ENCODE data around the gene ZBED5.
A peak's percentile ranks its signal among the peaks of the same experiment; 100 is the strongest.
"Not testable (repeated sequence)": the region's sequence is repeated elsewhere in the genome, so short reads cannot be mapped to it uniquely, and the experiment has no call there.

The ZBED5 gene

DNA sequence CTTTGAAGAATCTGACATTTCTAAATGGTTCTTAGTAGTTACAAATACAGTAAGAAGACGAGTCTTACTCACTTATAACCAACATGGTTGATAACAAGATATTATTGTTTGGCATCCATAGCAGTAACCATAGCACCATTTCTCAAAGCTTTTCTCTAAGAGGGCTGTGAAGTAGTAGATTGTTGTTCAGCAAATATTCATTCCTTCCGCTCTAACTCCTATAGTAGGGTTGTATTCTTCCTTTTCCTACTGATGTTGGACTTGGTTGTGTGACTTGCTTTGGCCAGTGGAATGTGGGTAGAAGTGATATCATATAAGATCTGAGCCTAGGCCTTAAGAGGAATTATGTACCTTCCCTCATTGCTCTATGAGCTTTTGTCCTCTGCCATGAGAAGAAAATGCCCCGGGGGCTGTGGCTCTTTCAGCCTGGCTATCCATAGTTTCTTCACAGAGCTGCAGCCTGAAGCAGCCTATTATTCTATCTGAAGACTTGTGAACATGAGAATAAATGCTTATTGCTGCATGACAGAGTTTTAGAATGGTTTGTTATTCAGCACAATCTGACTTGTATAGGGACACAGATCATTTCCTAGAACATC lies 28.9 kb upstream of the ZBED5 start:
- CTCF ChIA-PET = interaction anchor here (0.7 kb wide), 1 partner anchor 27 kb away, joined by 3 read pairs; no protein-coding TSS in a partner anchor
- DNase-seq (ENCODE audit: extremely low spot score) = no peak
- TF ChIP-seq ELF4 (IDR thresholded peaks at IDR 0.05) (no peak), ARNT (IDR thresholded peaks at IDR 0.05) (no peak), SUZ12 (IDR thresholded peaks at IDR 0.05) (no peak), TARDBP (IDR thresholded peaks at IDR 0.05) (no peak), SP1 (IDR thresholded peaks at IDR 0.05) (no peak), ZNF384 (IDR thresholded peaks at IDR 0.05) (no peak), FOXM1 (IDR thresholded peaks at IDR 0.05; ENCODE audit: borderline replicate concordance) (no peak), L3MBTL2 (conservative IDR thresholded peaks at IDR 0.05) (no peak), FOXK2 (IDR thresholded peaks at IDR 0.05) (no peak), CTBP1 (IDR thresholded peaks at IDR 0.05; ENCODE audit: borderline replicate concordance) (no peak), HDGF (IDR thresholded peaks at IDR 0.05; ENCODE audit: borderline replicate concordance) (no peak)
- TF ChIP-seq, protein P1, sequence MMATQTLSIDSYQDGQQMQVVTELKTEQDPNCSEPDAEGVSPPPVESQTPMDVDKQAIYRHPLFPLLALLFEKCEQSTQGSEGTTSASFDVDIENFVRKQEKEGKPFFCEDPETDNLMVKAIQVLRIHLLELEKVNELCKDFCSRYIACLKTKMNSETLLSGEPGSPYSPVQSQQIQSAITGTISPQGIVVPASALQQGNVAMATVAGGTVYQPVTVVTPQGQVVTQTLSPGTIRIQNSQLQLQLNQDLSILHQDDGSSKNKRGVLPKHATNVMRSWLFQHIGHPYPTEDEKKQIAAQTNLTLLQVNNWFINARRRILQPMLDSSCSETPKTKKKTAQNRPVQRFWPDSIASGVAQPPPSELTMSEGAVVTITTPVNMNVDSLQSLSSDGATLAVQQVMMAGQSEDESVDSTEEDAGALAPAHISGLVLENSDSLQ (IDR thresholded peaks at IDR 0.05) = no peak
- POLR2A ChIA-PET = interaction anchor here (0.7 kb wide), 1 partner anchor 29 kb away, joined by 3 read pairs; the partner anchor contains the start of gene ZBED5

DNA sequence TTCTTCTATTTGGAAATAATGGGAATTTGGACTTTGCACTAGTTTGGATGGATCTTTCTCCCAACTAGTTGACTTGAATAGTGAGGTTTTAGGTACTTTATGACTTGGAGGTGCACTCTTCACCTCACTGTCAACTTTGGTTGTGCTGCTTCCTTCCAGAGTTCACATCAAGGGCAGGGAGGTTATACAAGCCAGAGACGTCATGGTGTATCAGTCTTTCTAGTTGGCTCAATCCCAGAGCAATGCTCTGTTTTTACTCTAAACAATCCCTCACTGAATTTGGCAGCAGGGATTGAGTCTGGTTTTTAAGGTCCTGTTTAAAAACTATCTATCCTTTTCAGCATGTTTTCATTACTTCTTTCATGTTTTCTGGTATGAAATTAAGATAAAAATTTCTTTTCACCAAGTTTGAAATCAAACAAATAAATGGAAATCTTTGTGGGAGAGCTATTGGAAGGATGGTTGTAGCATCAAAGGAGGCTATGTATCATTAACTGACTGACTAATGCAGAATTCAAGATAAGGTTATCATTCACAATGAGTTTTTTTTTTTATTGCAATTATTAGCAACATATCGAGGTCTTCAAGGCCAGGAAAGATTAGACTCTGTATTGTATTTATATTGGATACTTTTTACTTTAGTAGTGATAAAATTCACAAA lies 28.0 kb upstream of the ZBED5 start:
- ChIA-PET CTCF (no interaction called here), POLR2A (interaction anchor here (0.7 kb wide), 1 partner anchor 28 kb away, joined by 3 read pairs; the partner anchor contains the start of gene ZBED5)
- DNase-seq (ENCODE audit: extremely low spot score) = no peak
- no peak for TF ChIP-seq ELF4 (IDR thresholded peaks at IDR 0.05)
- TF ChIP-seq FOXA1 (IDR thresholded peaks at IDR 0.05) = no peak
- no peak for TF ChIP-seq CTBP1 (IDR thresholded peaks at IDR 0.05; ENCODE audit: borderline replicate concordance)
- TF ChIP-seq SP1 (IDR thresholded peaks at IDR 0.05) = no peak
- no peak for TF ChIP-seq FOXK2 (IDR thresholded peaks at IDR 0.05)
- TF ChIP-seq ZNF384 (IDR thresholded peaks at IDR 0.05) = no peak
- TF ChIP-seq, protein P1 (IDR thresholded peaks at IDR 0.05) = no peak
- no peak for TF ChIP-seq TARDBP (IDR thresholded peaks at IDR 0.05)
- TF ChIP-seq HDGF (IDR thresholded peaks at IDR 0.05; ENCODE audit: borderline replicate concordance) = no peak
- TF ChIP-seq LEF1 (IDR thresholded peaks at IDR 0.05; ENCODE audit: borderline replicate concordance) = no peak
- no peak for TF ChIP-seq SUZ12 (IDR thresholded peaks at IDR 0.05)
- no peak for TF ChIP-seq NFRKB (IDR thresholded peaks at IDR 0.05)
- TF ChIP-seq FOXM1 (IDR thresholded peaks at IDR 0.05; ENCODE audit: borderline replicate concordance) = no peak
- no peak for TF ChIP-seq L3MBTL2 (conservative IDR thresholded peaks at IDR 0.05)
- TF ChIP-seq ARNT (IDR thresholded peaks at IDR 0.05) = no peak
- no peak for TF ChIP-seq BHLHE40 (IDR thresholded peaks at IDR 0.05; ENCODE audit: borderline replicate concordance)

DNA sequence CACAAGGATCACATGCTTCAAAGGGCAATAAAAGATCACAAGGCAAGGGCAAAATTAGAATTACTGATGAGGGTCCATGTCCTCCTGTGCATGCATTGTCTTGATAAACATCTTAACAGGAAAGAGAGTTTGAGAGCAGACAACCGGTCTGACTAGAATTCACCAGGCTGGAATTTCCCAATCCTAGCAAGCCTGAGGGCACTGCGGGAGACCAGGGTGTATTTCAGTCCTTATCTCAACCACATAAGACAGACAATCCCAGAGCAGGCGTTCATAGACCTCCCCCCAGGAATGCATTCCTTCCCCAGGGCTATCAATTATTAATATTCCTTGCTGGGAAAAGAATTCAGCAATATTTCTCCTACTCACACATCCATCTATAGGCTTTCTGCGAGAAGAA lies 26.4 kb upstream of the ZBED5 start:
- DNase-seq (ENCODE audit: extremely low spot score); POLR2A ChIA-PET: not testable (repeated sequence)
- CTCF ChIA-PET = interaction anchor here (0.9 kb wide), 1 partner anchor 16 kb away, joined by 3 read pairs; no protein-coding TSS in a partner anchor

DNA sequence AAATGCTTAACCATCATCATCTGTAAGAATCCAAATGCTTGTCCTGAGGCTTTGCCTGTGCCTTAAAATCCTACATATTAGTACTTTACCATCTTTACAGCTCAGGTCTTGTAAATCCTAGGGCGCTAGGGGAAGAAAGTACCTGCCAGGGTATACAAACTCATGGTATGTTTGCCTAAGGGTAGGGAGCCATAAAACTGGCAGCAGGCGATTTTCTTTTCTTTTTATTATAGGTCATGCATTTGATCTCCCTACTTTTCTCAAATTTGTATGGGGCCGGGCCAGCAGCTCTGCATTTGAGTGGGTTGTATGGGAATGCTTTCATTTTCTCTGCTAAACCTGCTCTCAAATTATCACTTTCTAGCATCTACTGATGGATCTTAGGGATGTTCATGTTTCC lies 24.0 kb upstream of the ZBED5 start:
- ChIA-PET POLR2A (no interaction called here), CTCF (no interaction called here)
- TF ChIP-seq, protein P1 (IDR thresholded peaks at IDR 0.05) = no peak
- TF ChIP-seq ELF4 (IDR thresholded peaks at IDR 0.05) (no peak), FOXA1 (IDR thresholded peaks at IDR 0.05) (no peak), SP1 (IDR thresholded peaks at IDR 0.05) (no peak)
- DNase-seq (ENCODE audit: extremely low spot score) = no peak

DNA sequence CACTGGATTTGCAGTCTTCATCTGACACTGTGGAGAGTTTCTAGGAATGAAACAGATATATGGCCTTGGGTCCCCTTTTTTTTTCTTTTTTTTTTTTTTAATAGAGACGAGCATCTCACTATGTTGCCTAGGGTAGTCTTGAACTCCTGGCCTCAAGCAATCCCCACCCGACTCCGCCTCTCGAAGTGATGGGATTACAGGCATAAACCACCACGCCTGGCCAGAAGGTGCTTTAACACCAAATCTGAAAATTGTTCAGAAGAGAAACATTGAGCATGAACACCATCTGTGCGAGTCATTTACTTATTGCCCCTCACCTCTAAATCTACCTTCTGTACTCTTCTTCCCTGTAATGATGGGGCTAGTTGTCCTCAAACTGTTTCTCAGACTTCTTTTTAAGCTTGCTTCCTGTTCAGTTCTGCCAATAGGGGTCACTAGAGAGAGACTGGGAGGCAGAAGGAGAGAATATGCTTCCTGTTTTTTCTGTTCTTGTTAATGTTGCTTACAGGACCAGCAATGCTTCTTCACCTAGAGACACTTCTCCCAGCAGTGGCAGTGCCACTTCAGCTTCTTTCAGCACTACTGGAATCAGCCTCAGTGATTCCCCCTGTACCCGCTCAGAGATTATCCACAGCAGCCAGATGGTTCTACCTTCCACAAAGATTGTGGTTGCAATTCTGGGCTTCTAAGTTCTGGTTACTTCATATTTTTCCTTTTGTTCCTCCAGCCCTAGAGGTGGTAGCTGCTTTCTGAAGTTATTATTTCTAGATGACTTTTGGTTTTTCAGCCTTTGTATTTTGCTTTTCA lies 20.8 kb upstream of the ZBED5 start:
- peak; percentile 56 for DNase-seq (ENCODE audit: extremely low spot score)
- ChIA-PET POLR2A (interaction anchor here (1.0 kb wide), 1 partner anchor 69 kb away, joined by 7 read pairs; the partner anchor contains the start of gene EIF4G2), CTCF (interaction anchor here (0.6 to 1.5 kb wide), 5 partner anchors 11 to 1967 kb away, joined by 4 to 6 read pairs (median 5); no protein-coding TSS in a partner anchor)
- TF ChIP-seq LEF1 (IDR thresholded peaks at IDR 0.05; ENCODE audit: borderline replicate concordance) = no peak
- TF ChIP-seq SUZ12 (IDR thresholded peaks at IDR 0.05) = no peak
- TF ChIP-seq FOXK2 (IDR thresholded peaks at IDR 0.05) = no peak
- no peak for TF ChIP-seq BHLHE40 (IDR thresholded peaks at IDR 0.05; ENCODE audit: borderline replicate concordance)
- TF ChIP-seq FOXM1 (IDR thresholded peaks at IDR 0.05; ENCODE audit: borderline replicate concordance) = no peak
- TF ChIP-seq, protein P1 (IDR thresholded peaks at IDR 0.05) = no peak
- no peak for TF ChIP-seq L3MBTL2 (conservative IDR thresholded peaks at IDR 0.05)
- no peak for TF ChIP-seq ZNF384 (IDR thresholded peaks at IDR 0.05)
- no peak for TF ChIP-seq NFRKB (IDR thresholded peaks at IDR 0.05)
- TF ChIP-seq HDGF (IDR thresholded peaks at IDR 0.05; ENCODE audit: borderline replicate concordance) = no peak
